Lower leg skin (tissue), 3 donors: ENCODE measurements around the gene AATF.

ENCODE experiments used
- POLR2A ChIP-seq, 2 donors: fragments of 450-650 bp; IDR thresholded peaks; one replicate each; pipeline ENCODE4 v1.6.1; 2016 to 2017; ENCODE audit warnings: antibody characterized with exemption in 2 of 2, mild to moderate bottlenecking in 1 of 2, moderate library complexity in 1 of 2
- TF ChIP-seq, protein P1 (sequence below), 3 donors: fragments of 450-650 bp; IDR thresholded peaks; one replicate each; pipeline ENCODE4 v1.5.1; 2016; ENCODE audit warnings: antibody characterized with exemption in 3 of 3, mild to moderate bottlenecking in 3 of 3, moderate library complexity in 2 of 3

- no peak for TF ChIP-seq POLR2A (IDR thresholded peaks at IDR 0.05)
- TF ChIP-seq, protein P1, sequence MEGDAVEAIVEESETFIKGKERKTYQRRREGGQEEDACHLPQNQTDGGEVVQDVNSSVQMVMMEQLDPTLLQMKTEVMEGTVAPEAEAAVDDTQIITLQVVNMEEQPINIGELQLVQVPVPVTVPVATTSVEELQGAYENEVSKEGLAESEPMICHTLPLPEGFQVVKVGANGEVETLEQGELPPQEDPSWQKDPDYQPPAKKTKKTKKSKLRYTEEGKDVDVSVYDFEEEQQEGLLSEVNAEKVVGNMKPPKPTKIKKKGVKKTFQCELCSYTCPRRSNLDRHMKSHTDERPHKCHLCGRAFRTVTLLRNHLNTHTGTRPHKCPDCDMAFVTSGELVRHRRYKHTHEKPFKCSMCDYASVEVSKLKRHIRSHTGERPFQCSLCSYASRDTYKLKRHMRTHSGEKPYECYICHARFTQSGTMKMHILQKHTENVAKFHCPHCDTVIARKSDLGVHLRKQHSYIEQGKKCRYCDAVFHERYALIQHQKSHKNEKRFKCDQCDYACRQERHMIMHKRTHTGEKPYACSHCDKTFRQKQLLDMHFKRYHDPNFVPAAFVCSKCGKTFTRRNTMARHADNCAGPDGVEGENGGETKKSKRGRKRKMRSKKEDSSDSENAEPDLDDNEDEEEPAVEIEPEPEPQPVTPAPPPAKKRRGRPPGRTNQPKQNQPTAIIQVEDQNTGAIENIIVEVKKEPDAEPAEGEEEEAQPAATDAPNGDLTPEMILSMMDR (IDR thresholded peaks at IDR 0.05), result no peak
Observed at GRCh38 chr17:37103231-37103630, 154.5 kb downstream of the AATF start.
